ENCODE results near the gene FBXO24.

DNA sequence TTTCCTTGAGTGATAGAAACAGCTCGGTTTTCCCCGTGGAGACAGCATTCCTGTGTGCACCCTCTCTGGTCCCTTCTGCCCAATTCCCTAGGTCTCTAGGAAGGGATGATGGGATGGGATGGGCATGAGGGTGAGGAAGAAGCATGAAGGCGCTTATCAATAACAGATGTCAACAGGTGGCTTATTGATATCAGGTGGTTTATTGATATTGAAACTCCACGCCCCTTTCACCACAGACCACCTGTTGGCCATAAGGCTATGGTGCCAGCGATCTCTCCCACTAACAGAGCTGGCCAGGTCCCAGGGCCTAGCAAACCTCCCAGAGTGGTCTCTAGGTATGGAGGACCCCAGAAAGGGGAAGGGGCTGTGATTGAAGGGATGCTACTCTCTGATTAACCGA is 34.1 kb downstream of the FBXO24 start:
- no peak for TF ChIP-seq POLR2A (IDR thresholded peaks at IDR 0.05)
- TF ChIP-seq, protein P1, sequence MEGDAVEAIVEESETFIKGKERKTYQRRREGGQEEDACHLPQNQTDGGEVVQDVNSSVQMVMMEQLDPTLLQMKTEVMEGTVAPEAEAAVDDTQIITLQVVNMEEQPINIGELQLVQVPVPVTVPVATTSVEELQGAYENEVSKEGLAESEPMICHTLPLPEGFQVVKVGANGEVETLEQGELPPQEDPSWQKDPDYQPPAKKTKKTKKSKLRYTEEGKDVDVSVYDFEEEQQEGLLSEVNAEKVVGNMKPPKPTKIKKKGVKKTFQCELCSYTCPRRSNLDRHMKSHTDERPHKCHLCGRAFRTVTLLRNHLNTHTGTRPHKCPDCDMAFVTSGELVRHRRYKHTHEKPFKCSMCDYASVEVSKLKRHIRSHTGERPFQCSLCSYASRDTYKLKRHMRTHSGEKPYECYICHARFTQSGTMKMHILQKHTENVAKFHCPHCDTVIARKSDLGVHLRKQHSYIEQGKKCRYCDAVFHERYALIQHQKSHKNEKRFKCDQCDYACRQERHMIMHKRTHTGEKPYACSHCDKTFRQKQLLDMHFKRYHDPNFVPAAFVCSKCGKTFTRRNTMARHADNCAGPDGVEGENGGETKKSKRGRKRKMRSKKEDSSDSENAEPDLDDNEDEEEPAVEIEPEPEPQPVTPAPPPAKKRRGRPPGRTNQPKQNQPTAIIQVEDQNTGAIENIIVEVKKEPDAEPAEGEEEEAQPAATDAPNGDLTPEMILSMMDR (IDR thresholded peaks at IDR 0.05), result no peak

All from lower leg skin (tissue), 3 donors.